Fibroblast of skin of left quadriceps (primary cell): ENCODE data around the gene TNFAIP8.

Experiments used
- DNase-seq, 2 experiments: peaks; one replicate each; pipeline ENCODE4 v3.0.0-alpha.2; 2013; ENCODE audit warnings: low read depth in 2 of 2

TNFAIP8 gene

GRCh38 chr5:119367502-119368237 lies 11.9 kb downstream of the TNFAIP8 start:
- no peak for DNase-seq

GRCh38 chr5:119368238-119368630 lies 12.4 kb downstream of the TNFAIP8 start:
- DNase-seq = no peak

- DNase-seq = no peak
These were observed 14.7 kb downstream of the TNFAIP8 start for GRCh38 chr5:119370486-119370885.

GRCh38 chr5:119371146-119371545 lies 15.3 kb downstream of the TNFAIP8 start:
- DNase-seq = no peak

- DNase-seq = no peak
These were observed 17.6 kb downstream of the TNFAIP8 start for GRCh38 chr5:119373449-119373858.

- DNase-seq = no peak
These were observed 19.1 kb downstream of the TNFAIP8 start for GRCh38 chr5:119374901-119375300.

- no peak for DNase-seq
These were observed 21.2 kb downstream of the TNFAIP8 start for GRCh38 chr5:119377066-119377465.

GRCh38 chr5:119378075-119378700 lies 22.4 kb downstream of the TNFAIP8 start:
- DNase-seq = no peak

- no peak for DNase-seq
These were observed 23.3 kb downstream of the TNFAIP8 start for GRCh38 chr5:119379096-119379495.

- no peak for DNase-seq
These were observed 24.2 kb downstream of the TNFAIP8 start for GRCh38 chr5:119379942-119380547.

GRCh38 chr5:119382169-119382568 lies 26.4 kb downstream of the TNFAIP8 start:
- no peak for DNase-seq

- no peak for DNase-seq
These were observed 27.2 kb downstream of the TNFAIP8 start for GRCh38 chr5:119383008-119383407.

- no peak for DNase-seq
These were observed 29.3 kb downstream of the TNFAIP8 start for GRCh38 chr5:119385136-119385535.

GRCh38 chr5:119385536-119386128 lies 29.8 kb downstream of the TNFAIP8 start:
- DNase-seq = no peak

- no peak for DNase-seq
These were observed 31.0 kb downstream of the TNFAIP8 start for GRCh38 chr5:119386596-119387344.

- no peak for DNase-seq
These were observed 32.3 kb downstream of the TNFAIP8 start for GRCh38 chr5:119387945-119388618.

GRCh38 chr5:119388619-119389190 lies 32.9 kb downstream of the TNFAIP8 start:
- DNase-seq = no peak

- DNase-seq = no peak
These were observed 33.6 kb downstream of the TNFAIP8 start for GRCh38 chr5:119389288-119390030.

- no peak for DNase-seq
These were observed 34.6 kb downstream of the TNFAIP8 start for GRCh38 chr5:119390404-119390803.

GRCh38 chr5:119393201-119393691 lies 37.4 kb downstream of the TNFAIP8 start:
- DNase-seq = peak; percentile 76 to 77
